Central memory CD4-positive, alpha-beta T cell (primary cell): ENCODE results near the gene C2orf66.

Experiments used
- DNase-seq: peaks from one replicate; pipeline ENCODE4 v3.0.0; 2022
- total RNA-seq, 3 experiments: gene quantifications; one replicate each; lab custom pipeline; 2026; lab: John Stamatoyannopoulos, UW

The C2orf66 gene
- 0 to 0.11 (median 0.07) reads per million in 3 experiments for total RNA-seq

DNA sequence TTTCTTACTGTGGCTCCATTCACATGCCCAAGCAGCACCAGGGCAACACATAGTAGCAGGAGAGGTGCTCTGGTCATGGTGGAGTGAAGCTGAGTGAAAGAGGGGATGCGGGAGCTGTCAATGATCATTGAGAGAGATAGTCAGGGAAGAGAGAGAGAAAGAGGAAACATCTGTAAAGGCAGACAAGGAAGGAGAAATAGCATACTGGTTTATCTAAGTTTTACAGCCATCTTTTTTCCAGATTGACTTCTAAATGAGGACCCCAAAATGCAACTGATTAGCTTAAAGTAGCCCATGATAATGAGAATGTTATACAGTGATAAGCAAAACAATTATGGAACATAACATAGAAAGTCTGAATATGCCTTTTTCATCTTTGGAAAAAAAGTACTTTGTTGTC, at the start of gene C2orf66:
C2orf66 (minus strand) TSS at position 96 of the 400 bp plus-strand sequence; CDS start at position 77, 19 bp downstream.
- no peak for DNase-seq

DNA sequence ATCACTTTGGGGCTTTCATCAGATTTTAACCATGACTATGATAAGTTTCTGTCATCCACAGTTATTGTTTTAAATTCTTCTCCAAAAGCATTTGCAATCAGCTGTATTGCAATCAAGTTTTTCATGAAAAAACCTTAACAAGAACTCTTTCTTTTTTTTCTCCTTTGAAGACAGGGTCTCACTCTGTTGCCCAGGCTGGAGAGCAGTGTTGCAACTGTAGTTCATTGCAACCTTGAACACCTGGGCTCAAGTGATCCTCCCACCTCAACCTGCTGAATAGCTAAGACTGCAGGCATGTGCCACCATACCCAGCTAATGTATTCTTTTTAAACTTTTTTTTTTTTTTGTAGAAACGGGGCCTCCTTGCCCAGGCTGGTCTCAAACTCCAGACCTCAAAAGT, 45.5 kb upstream of the C2orf66 start:
- no peak for DNase-seq

DNA sequence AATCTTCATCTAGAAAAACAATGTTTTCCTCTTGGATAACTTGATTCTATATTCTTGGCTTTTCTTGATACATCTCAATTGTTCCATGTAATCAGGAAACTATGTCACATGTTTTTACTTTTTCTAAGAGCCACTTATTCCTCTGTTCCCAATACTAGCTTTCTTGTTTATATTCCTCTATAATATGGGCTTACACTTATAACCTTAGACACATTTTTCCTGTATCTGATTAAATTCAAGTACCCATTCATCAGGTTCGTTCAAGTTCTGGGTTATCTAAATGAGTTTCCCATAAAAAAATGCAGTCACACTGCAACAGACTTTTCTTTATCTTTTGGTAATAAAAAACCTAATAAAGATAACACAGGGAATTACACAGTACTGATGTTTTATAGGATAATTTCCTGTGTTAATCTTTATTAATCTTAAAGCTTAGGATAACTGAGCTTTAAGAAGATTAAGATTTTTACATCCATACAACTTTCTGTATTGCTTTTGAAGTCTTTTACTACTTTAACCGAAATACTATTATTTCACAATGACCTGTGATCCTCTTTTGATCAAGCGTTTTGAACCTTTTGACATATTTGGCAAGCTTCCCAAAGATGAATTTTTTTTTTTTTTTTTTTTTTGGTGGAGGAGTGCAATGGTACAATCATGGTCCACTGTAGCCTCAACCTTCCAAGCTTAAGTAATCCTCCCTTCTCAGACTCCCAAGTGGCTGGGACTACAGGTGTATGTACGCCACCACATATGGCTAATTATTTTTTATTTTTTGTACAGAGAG, 44.3 kb upstream of the C2orf66 start:
- DNase-seq, result no peak

DNA sequence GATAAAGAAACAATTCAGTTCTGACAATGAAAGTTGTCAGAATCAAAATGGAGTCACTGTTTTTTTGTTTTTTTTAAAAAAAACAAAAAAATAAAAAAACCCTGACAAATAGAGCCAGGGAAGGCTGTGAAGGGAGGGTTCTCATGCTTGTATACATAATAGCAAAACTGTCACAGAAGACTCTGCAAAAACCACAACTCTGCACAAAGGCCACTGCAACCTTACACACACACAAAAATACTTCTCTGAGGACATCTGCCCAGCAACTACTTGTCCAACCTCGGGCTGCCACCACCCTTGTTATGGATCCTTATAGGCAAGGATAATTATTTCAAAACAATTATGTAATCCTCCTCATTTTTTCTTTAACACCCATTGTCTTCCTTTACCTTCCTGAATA, 41.9 kb upstream of the C2orf66 start:
- DNase-seq, result no peak

DNA sequence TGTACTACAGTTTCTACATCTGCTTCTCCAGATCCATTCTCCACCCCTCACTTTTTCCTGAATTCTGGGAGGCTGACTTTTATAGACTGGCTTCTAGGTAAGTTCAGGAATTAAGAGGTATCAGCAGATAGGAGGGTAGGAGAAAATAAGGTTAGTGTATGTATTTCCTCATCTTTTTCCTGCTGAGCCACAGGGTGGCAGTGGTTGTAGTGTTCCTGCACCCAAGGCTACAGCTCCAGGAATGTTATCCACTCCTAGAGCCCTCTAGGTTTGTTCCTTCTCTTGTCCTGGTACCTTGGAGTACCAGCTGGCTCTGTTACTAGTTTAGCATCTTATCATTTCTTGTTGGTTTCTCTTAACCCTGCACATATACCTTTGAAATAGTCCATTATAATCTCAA, 40.7 kb upstream of the C2orf66 start:
- no peak for DNase-seq

- DNase-seq, result no peak
These were observed 37.1 kb upstream of the C2orf66 start for GRCh38 chr2:196846295-196846694.

DNA sequence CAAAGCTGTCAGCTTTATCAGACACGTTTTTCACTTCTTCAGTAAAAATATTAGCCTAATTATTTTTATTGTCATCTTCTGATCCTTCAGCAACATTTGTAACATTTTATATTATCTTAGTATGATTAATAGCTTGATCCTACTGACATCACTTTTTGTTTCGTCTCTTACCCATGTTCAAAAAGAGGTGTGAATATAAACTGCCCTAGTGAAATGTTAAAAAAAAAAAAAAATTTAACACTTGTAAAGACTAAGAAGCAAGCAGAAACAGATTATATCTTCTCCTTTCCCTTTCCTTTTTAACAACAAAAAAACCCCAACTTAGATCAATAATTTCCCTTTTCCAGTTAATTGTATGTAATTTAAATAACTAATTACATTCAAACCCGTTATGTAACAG, 36.2 kb upstream of the C2orf66 start:
- no peak for DNase-seq

DNA sequence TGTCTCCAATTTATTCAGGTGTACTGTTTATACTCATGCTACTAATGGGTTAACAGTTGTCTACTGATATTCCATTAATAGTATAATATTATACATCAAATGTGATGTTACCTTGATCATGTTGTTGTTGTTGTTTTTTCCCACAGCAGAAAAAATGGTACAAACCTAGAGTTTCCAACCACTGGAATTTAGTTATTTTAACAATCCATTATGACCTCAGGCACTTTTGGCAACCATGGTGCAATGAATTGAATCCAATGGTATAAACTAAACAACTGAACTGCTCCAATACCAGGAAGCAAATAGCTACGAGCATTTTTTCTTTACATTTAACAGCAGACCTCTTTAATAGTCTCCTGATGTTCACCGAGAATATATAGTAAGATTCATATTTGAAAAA, 31.0 kb upstream of the C2orf66 start:
- no peak for DNase-seq

DNA sequence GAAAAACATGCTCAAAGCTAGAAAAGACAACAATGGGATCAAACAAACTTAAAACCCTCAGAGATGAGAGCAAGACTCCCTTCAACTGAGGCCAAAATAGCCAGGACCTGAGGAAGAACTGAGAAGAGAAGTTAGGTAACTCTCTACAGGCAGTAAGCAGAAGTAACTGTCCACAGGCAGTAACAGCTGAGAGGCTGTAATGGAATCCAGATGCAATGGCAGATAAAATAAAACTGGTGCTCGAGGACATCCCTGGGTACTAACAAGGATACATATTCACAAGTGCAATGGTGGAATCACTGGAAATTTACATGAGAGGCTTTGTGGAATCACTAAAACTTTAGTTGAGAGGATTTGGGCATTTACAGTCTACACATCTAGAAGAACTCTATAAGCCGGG, 30.4 kb upstream of the C2orf66 start:
- DNase-seq, result no peak

DNA sequence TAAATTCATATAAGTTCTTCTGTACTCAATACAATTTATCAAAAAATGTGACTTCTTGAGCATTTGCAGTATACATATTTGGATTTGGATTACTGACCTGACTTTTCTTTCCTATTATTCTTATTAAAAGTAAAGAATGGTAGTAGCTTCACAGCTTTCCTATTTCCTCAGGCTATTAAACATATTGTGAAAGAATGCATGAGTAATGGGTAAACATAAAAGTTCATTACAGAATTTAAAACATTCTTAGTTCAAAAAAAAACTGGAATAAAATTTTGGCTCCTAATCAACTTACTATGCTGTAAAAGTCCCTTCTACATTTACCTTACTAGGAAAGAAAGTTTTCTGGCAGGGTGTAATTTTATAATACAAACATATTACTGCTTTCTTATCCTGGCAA, 27.3 kb upstream of the C2orf66 start:
- DNase-seq, result no peak

DNA sequence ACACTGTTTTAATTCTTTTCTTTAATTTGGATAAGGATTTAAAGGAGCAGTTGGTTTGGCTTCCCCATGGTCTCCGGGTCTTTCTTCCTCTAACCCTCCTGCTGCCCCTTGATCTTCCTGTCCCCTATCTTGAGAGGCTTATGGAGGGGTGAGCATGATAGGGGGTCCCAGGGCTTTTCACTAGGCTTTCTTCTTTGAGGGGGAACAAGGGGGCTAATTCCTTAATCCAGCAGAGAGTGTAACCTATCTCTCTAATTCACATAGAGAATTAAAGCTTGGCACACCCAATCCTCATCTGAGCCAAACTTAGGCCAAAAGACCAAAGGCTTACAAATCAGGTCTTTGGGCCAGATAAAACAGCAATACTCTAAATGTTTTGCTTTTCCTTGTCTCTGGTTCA, 21.5 kb upstream of the C2orf66 start:
- DNase-seq, result no peak

- DNase-seq, result no peak
These were observed 18.2 kb upstream of the C2orf66 start for GRCh38 chr2:196827356-196827755.

DNA sequence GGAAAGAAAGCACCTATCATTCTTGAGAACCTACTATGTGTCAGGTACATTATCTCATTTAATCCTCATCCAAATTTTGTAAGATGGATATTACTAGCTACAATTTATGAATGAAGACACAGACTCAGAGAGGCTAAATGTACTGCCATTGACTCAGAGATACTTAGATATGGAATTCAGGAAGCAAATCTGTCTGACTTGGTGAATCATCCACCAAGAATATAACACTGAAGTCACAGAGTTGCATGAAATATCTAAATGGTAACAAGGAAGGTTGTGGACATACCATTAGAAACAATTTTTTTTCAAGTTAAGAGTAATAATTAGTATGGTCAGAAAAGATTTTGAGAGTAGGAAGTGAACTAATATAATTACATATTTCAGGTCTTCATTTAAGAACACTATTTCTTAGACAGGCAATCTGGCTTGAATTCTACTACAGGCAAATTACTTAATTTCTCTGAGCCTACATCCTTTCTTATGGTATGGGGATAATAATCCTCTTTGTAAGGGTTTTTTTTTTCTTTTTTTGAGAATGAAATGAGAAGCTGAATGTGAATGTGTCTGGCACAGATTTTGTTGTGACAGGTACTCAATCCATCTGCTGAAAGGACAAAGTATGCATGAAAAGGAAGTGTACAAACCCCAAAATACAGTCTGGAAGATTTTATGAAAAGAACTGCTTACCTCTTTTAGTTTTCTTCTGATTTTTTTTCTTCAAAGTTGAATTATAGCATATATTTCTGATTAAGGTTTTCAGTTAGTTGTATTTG, 14.8 kb upstream of the C2orf66 start:
- no peak for DNase-seq

GRCh38 chr2:196821195-196821594, 12.0 kb upstream of the C2orf66 start:
- no peak for DNase-seq

DNA sequence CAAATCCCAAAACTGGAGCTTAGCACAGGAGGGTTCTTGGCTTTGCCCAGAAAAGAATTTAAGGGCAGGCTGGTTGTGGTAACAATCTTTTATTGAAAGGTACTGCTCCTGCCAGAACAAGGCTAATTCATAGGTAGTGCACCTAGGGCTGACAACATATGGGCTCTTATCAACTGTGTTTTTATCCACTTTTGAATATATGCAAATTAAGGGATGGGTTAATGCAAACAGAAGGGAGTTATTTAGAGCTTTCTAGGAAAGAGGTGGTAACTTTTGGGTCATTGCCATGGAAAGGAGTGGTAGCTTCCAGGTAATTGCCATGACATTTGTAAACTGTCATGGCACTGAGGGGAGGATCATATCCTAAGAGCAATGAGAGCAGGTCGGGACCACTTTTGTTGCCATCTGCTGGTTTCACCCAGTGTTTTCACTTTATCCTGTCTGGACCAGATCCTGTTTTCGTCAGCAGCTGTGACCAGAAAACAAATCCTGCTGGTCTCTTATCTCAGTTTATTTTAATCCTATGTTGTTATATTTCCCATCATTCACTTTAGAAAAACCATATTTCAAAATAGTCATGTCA, 981 bp downstream of the C2orf66 start:
- DNase-seq, result no peak

GRCh38 chr2:196804381-196804780, 4.8 kb downstream of the C2orf66 start:
- DNase-seq, result no peak

- DNase-seq, result no peak
These were observed 6.8 kb downstream of the C2orf66 start for GRCh38 chr2:196802401-196802800.

DNA sequence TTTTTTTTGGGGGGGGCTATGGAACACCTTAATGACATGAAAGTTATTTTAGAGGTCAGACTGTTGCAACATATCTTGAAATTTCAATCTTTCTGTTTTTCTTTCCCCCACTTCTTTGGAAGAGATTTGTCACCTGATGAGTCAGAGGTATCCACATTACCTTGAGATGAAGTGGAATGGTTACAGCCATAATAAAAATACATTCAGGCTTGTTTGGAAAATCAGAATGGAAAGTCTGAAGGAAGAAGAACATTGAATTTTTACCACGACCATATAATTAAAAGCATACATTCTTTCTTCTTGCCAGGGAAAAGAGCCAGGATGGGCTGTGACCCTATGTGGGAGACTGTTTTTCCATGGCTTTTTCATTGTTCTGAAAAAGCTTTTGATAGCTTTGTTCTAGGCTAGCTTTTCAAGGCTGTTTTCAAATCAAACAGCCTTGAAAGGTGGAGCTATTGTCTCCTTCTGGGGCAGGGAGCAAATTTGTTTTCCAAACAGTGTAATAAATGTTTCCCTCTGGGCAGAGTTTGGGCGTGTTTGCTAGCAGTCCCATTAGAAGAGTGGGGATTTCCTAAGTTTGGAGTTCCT, 7.4 kb downstream of the C2orf66 start:
- DNase-seq, result no peak

DNA sequence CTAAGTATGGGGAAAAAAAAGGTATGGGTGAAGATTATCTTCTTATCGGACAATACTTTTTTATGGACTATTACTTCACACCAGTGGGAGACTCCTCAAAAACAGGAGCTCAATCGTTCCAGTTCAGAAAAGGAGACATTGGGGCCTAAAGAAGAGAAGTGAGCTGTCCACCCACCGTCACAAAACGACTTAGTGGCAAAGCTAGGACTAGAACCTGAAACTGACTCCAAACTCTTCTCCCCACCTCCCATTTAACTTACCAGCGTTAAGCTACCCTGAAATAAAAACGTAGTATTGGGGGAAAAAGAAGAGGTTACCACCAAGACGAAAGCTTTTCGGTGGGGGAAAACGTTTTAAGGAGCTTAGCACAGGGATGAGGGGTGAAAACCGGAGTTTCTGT, 10.2 kb downstream of the C2orf66 start:
- no peak for DNase-seq

DNA sequence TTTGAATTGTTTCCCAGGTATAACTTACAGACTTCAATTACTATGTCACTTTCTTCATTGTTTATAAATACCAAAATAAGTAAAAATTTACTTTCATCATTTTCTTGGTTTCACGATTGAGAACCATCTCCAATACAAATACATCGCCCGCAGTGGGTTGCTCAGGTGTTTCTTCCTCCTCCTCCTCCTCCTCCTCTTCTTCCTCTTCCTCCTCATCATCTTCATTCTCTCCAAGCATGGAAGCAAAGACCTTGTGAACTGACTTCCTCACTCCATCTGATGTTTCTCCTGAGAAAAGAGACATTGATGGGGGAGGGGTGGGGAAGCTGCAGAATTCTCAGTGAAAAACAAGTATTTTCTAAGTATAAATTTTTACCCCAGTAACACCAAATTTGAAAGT, 16.3 kb downstream of the C2orf66 start:
- DNase-seq, result no peak

DNA sequence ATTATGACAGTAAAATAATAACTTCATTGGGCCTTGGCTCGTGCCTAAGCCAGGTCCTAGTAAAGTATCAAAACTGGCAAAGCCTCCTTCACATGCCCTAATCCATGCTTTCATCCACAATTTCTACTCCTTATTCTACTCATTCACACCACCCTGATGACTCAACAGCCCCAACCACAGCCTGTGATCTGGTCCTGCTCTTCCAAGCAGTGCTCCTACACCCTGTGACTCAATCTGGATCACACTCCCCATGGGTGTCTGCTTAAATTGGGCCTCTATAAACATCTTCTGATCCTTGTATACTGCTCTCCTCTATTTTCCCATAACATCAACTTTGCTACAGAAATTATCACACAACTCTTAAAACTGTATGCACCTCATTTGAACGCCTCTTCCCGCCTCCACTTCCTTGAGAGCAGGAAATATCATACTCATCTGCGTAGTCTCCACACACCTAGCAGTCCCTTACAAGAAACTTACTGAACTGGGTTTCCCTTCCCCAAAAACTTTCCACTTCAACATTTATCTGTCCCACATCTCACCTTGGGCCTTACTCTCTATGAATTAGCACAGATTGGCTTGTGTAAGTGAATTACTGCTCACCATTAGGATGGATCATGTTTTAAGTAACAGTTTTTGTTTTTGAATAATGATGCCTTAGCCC, 25.6 kb downstream of the C2orf66 start:
- DNase-seq, result no peak

DNA sequence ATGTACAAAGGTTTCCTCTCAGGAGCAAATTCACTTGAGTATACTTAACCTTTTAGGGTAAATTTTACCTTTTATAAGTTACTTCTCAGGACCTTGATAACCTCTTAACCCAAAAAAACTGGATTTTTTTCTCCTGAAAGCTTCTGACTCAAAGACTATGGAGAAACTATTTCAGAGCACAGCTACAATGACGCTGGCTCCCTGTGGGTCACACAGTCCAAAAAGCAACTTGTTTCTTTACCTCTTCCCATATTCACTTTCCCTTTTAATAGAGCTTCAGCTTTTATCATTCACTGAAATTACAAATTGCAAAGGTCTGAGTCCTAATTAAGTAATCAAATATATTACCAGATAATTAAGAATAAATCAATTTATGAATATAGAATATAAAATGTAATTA, 42.1 kb downstream of the C2orf66 start:
- no peak for DNase-seq

- no peak for DNase-seq
These were observed 49.8 kb downstream of the C2orf66 start for GRCh38 chr2:196759378-196759706.
